OCI-LY1 (cell line): ENCODE data around the gene WDFY4.

Source experiments
- EZH2 ChIP-seq: fragments of 200-600 bp; sonication (generic), shearing (Covaris generic); IDR thresholded peaks from 2 replicates; pipeline ENCODE4 v1.8.0; 2017; ENCODE audit warnings: borderline replicate concordance, mixed run types, mild to moderate bottlenecking, antibody characterized with exemption, low read length, moderate library complexity, mixed read lengths
- TF ChIP-seq, protein P1 (sequence below): fragments of 200-600 bp; sonication (generic), shearing (Covaris generic); IDR thresholded peaks from 2 replicates; pipeline ENCODE4 v1.5.1; 2017; ENCODE audit warnings: mild to moderate bottlenecking, antibody characterized with exemption, low read length, moderate library complexity, mixed read lengths

GRCh38 chr10:48839809-48840679 is 155.4 kb downstream of the WDFY4 start:
- TF ChIP-seq, protein P1, sequence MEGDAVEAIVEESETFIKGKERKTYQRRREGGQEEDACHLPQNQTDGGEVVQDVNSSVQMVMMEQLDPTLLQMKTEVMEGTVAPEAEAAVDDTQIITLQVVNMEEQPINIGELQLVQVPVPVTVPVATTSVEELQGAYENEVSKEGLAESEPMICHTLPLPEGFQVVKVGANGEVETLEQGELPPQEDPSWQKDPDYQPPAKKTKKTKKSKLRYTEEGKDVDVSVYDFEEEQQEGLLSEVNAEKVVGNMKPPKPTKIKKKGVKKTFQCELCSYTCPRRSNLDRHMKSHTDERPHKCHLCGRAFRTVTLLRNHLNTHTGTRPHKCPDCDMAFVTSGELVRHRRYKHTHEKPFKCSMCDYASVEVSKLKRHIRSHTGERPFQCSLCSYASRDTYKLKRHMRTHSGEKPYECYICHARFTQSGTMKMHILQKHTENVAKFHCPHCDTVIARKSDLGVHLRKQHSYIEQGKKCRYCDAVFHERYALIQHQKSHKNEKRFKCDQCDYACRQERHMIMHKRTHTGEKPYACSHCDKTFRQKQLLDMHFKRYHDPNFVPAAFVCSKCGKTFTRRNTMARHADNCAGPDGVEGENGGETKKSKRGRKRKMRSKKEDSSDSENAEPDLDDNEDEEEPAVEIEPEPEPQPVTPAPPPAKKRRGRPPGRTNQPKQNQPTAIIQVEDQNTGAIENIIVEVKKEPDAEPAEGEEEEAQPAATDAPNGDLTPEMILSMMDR = no peak
- no peak for TF ChIP-seq EZH2
